Natural killer cell (primary cell): Measurements from ENCODE around the gene PDE10A. TPM values are rescaled to one million over a fixed set of nuclear protein-coding genes. Genes with fewer than 3 reads are reported as not detected.

Experiments used
- ATAC-seq, 3 donors: fragments of 150-1000 bp in 2 of 3; fragments of 200-7000 bp in 1 of 3; cut with Tn5 transposase; 1 replicate in 1 of 3; 2 replicates in 2 of 3; pipeline ENCODE4 v1.10.0; 2021; ENCODE audit warnings: mild to moderate bottlenecking in 2 of 3, moderate library complexity in 2 of 3
- DNase-seq, 2 donors: peaks; one replicate each; pipeline versions ENCODE4 v3.0.0 to v3.0.0-alpha.2; 2013 to 2021; ENCODE audit warnings: mixed read lengths in 1 of 2
- H3K27ac ChIP-seq: one replicate; pipeline ENCODE4 v1.5.1; 2013; ENCODE audit warnings: mild to moderate bottlenecking, low read length
- H3K27me3 ChIP-seq: one replicate; pipeline ENCODE4 v1.6.1; 2013; ENCODE audit warnings: low read length; ENCODE audit not compliant: control insufficient read depth, insufficient read depth
- H3K36me3 ChIP-seq: one replicate; pipeline ENCODE4 v1.6.1; 2013; ENCODE audit warnings: low read length; ENCODE audit not compliant: control insufficient read depth, insufficient read depth
- H3K4me1 ChIP-seq: one replicate; pipeline ENCODE4 v1.6.1; 2013; ENCODE audit warnings: low read length; ENCODE audit not compliant: control insufficient read depth, insufficient read depth
- H3K4me3 ChIP-seq: one replicate; pipeline ENCODE4 v1.5.1; 2013; ENCODE audit warnings: low read length
- H3K9me3 ChIP-seq: one replicate; pipeline ENCODE4 v1.6.1; 2013; ENCODE audit warnings: low read length; ENCODE audit not compliant: control insufficient read depth, insufficient read depth
- H3K27ac Mint-ChIP-seq, 2 donors: one replicate each; pipeline ENCODE4 v1.8.0; 2022; ENCODE audit warnings: mild to moderate bottlenecking in 2 of 2, mixed read lengths in 2 of 2, moderate library complexity in 1 of 2
- H3K27me3 Mint-ChIP-seq, 2 donors: one replicate each; pipeline ENCODE4 v1.8.0; 2022; ENCODE audit warnings: low read depth in 2 of 2, mixed read lengths in 2 of 2
- H3K36me3 Mint-ChIP-seq: one replicate; pipeline ENCODE4 v1.8.0; 2022; ENCODE audit warnings: mixed read lengths
- H3K4me1 Mint-ChIP-seq, 2 donors: one replicate each; pipeline ENCODE4 v1.8.0; 2022; ENCODE audit warnings: mixed read lengths in 2 of 2
- H3K4me3 Mint-ChIP-seq: one replicate; pipeline ENCODE4 v1.8.0; 2022; ENCODE audit warnings: mild to moderate bottlenecking, moderate library complexity, mixed read lengths
- H3K9me3 Mint-ChIP-seq, 2 donors: one replicate each; pipeline ENCODE4 v1.8.0; 2022; ENCODE audit warnings: mixed read lengths in 2 of 2
- WGBS: methylation state at CpG from one replicate; pipeline ENCODE4 v1.1.7; 2013; ENCODE audit warnings: missing lambda C conversion rate; ENCODE audit not compliant: insufficient coverage; 5-methylcytosine and 5-hydroxymethylcytosine counted together
- intact Hi-C: fragments of 100-400 bp; cut with micrococcal nuclease; formaldehyde crosslinking; loops from one replicate; pipeline ENCODE4 v1.14.2; 2022
- total RNA-seq, 4 donors: library from RNA; stranded (reverse); fragments of 120-200 nt in 1 of 4; gene quantifications; one replicate each; pipeline versions ENCODE4 v1.2.3 to v1.2.4, GENCODE V29; 2013 to 2022
- TF ChIP-seq, protein P1 (sequence below): fragments of 200-600 bp; IDR thresholded peaks from one replicate; pipeline ENCODE4 v1.8.0; 2022; ENCODE audit warnings: antibody characterized with exemption

PDE10A gene
- total RNA-seq, 3 donors from 2014 or later (not counting 1 experiment from before 2014, with no cell fraction given) = not detected

- no peak for ATAC-seq
- peaks cover 0 to 6% of the 10 kb centered on the region in 2 donors for H3K4me1 Mint-ChIP-seq
- Histone ChIP-seq H3K27ac (no peak overlapping the region), H3K36me3 (no peaks in the 10 kb centered on the region), H3K27me3 (peaks cover 3% of the 10 kb centered on the region), H3K9me3 (peaks cover 5% of the 10 kb centered on the region), H3K4me3 (no peak overlapping the region), H3K4me1 (peaks cover 15% of the 10 kb centered on the region)
- no peak for DNase-seq
- H3K4me3 Mint-ChIP-seq = no peak overlapping the region
- H3K27ac Mint-ChIP-seq = no peak overlapping the region
- H3K9me3 Mint-ChIP-seq = no peaks in the 10 kb centered on the region
- peaks cover 6 to 23% of the 10 kb centered on the region in 2 donors for H3K27me3 Mint-ChIP-seq
- 8% methylated on average over 15 of the region's 16 CpGs for WGBS
- intact Hi-C loops = no loop called here
- H3K36me3 Mint-ChIP-seq = no peaks in the 10 kb centered on the region
- TF ChIP-seq, protein P1, sequence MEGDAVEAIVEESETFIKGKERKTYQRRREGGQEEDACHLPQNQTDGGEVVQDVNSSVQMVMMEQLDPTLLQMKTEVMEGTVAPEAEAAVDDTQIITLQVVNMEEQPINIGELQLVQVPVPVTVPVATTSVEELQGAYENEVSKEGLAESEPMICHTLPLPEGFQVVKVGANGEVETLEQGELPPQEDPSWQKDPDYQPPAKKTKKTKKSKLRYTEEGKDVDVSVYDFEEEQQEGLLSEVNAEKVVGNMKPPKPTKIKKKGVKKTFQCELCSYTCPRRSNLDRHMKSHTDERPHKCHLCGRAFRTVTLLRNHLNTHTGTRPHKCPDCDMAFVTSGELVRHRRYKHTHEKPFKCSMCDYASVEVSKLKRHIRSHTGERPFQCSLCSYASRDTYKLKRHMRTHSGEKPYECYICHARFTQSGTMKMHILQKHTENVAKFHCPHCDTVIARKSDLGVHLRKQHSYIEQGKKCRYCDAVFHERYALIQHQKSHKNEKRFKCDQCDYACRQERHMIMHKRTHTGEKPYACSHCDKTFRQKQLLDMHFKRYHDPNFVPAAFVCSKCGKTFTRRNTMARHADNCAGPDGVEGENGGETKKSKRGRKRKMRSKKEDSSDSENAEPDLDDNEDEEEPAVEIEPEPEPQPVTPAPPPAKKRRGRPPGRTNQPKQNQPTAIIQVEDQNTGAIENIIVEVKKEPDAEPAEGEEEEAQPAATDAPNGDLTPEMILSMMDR = no peak
Observed at GRCh38 chr6:165634101-165634880, 28.8 kb downstream of the PDE10A start.

DNA sequence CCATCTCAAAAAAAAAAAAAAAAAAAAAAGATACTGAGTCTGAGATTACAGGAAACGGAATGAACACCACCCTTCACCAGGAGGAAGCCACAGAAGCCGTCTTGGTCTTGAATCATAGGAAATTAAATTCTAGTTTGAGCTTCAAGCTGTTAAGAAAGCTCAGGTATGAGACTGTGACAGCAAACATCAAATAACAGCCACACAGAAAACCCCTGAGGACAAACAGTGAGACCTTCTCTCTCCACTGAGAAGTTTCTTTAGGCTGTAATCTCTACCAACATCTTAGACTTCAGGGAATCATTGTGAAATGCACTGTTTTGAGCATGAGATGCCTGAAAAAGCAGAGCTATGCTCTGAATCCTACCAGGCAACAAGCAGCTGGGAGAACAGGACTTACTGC lies 30.8 kb downstream of the PDE10A start:
- TF ChIP-seq, protein P1 = no peak
- H3K4me3 Mint-ChIP-seq = no peak overlapping the region
- H3K4me1 Mint-ChIP-seq = peaks cover 0 to 6% of the 10 kb centered on the region in 2 donors
- Histone ChIP-seq H3K4me3 (no peak overlapping the region), H3K9me3 (peaks cover 5% of the 10 kb centered on the region), H3K36me3 (no peaks in the 10 kb centered on the region), H3K27ac (no peak overlapping the region), H3K4me1 (peaks cover 15% of the 10 kb centered on the region), H3K27me3 (peaks cover 3% of the 10 kb centered on the region)
- no peak for ATAC-seq
- peak in 1 of 2 donors; percentile 3 for DNase-seq
- no peaks in the 10 kb centered on the region for H3K9me3 Mint-ChIP-seq
- no peak overlapping the region for H3K27ac Mint-ChIP-seq
- intact Hi-C loops = no loop called here
- H3K36me3 Mint-ChIP-seq = no peaks in the 10 kb centered on the region
- peaks cover 6 to 23% of the 10 kb centered on the region in 2 donors for H3K27me3 Mint-ChIP-seq
- whole genome bisulfite sequencing = no CpG with 5 or more reads among the region's 2 CpGs

DNA sequence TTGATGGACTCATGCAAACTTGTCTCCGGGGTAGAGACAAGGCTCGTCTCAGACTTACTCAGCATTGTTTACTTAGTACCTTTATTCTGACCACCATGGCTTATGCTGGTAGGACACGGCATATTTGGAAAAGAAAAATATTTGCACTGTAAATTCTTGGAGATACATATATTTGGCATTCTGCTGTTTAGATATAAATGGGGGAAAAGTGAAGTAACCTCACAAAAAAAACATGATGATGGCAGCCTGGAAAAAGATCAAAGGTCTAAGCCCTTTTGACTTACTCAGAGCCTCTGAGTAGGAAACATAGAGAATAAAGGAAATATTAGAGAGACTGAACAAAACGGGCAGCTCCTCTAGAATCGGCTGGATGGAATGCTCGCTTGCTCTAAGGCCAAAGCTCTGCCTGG lies 32.5 kb downstream of the PDE10A start:
- no peak overlapping the region for H3K4me3 Mint-ChIP-seq
- ATAC-seq (no peak), DNase-seq (no peak)
- no peaks in the 10 kb centered on the region for H3K36me3 Mint-ChIP-seq
- 91% methylated on average over 6 of the region's 6 CpGs for WGBS
- peaks cover 6 to 23% of the 10 kb centered on the region in 2 donors for H3K27me3 Mint-ChIP-seq
- TF ChIP-seq, protein P1 = no peak
- Histone ChIP-seq H3K9me3 (peaks cover 5% of the 10 kb centered on the region), H3K27ac (no peak overlapping the region), H3K4me3 (no peak overlapping the region), H3K4me1 (peaks cover 15% of the 10 kb centered on the region), H3K27me3 (peaks cover 3% of the 10 kb centered on the region), H3K36me3 (no peaks in the 10 kb centered on the region)
- no peak overlapping the region for H3K27ac Mint-ChIP-seq
- intact Hi-C loops = no loop called here
- H3K9me3 Mint-ChIP-seq = no peaks in the 10 kb centered on the region
- H3K4me1 Mint-ChIP-seq = peaks cover 0 to 6% of the 10 kb centered on the region in 2 donors
